ENCODE results near the gene RERE.

Gene RERE

GRCh38 chr1:8674912-8675311 is 142.5 kb downstream of the RERE start:
- H3K4me3 ChIP-seq (replicated peaks; ENCODE audit: low read depth, low read length), result no peak overlapping the region
- no peak for DNase-seq (ENCODE audit: low read depth)
- no peak for TF ChIP-seq CTCF (IDR thresholded peaks at IDR 0.05; ENCODE audit: low read length, missing control alignments)

GRCh38 chr1:8674481-8674880 is 143.0 kb downstream of the RERE start:
- TF ChIP-seq CTCF (IDR thresholded peaks at IDR 0.05; ENCODE audit: low read length, missing control alignments), result no peak
- H3K4me3 ChIP-seq (replicated peaks; ENCODE audit: low read depth, low read length), result no peak overlapping the region
- no peak for DNase-seq (ENCODE audit: low read depth)

GRCh38 chr1:8671306-8671917 is 146.0 kb downstream of the RERE start:
- no peak overlapping the region for H3K4me3 ChIP-seq (replicated peaks; ENCODE audit: low read depth, low read length)
- peak; percentile 89 for TF ChIP-seq CTCF (IDR thresholded peaks at IDR 0.05; ENCODE audit: low read length, missing control alignments)
- DNase-seq (ENCODE audit: low read depth), result peak; percentile 90

- H3K4me3 ChIP-seq (replicated peaks; ENCODE audit: low read depth, low read length), result no peak overlapping the region
- TF ChIP-seq CTCF (IDR thresholded peaks at IDR 0.05; ENCODE audit: low read length, missing control alignments), result no peak
Measured at GRCh38 chr1:8670371-8670818, 147.0 kb downstream of the RERE start.

GRCh38 chr1:8669606-8670335 is 147.7 kb downstream of the RERE start:
- H3K4me3 ChIP-seq (replicated peaks; ENCODE audit: low read depth, low read length), result no peak overlapping the region
- no peak for TF ChIP-seq CTCF (IDR thresholded peaks at IDR 0.05; ENCODE audit: low read length, missing control alignments)
- DNase-seq (ENCODE audit: low read depth), result no peak

More at GRCh38 chr1:8670371-8670818, 147.0 kb downstream of the RERE start:
- DNase-seq (ENCODE audit: low read depth), result no peak

- H3K4me3 ChIP-seq (replicated peaks; ENCODE audit: low read depth, low read length), result no peak overlapping the region
- DNase-seq (ENCODE audit: low read depth), result peak; percentile 50
- TF ChIP-seq CTCF (IDR thresholded peaks at IDR 0.05; ENCODE audit: low read length, missing control alignments), result no peak
Measured at GRCh38 chr1:8667869-8668594, 149.4 kb downstream of the RERE start.
